Measurements from ENCODE around the gene TBX4.
"Not testable (repeated sequence)": the region's sequence is repeated elsewhere in the genome, so short reads cannot be mapped to it uniquely, and the experiment has no call there.

TBX4 gene

DNA sequence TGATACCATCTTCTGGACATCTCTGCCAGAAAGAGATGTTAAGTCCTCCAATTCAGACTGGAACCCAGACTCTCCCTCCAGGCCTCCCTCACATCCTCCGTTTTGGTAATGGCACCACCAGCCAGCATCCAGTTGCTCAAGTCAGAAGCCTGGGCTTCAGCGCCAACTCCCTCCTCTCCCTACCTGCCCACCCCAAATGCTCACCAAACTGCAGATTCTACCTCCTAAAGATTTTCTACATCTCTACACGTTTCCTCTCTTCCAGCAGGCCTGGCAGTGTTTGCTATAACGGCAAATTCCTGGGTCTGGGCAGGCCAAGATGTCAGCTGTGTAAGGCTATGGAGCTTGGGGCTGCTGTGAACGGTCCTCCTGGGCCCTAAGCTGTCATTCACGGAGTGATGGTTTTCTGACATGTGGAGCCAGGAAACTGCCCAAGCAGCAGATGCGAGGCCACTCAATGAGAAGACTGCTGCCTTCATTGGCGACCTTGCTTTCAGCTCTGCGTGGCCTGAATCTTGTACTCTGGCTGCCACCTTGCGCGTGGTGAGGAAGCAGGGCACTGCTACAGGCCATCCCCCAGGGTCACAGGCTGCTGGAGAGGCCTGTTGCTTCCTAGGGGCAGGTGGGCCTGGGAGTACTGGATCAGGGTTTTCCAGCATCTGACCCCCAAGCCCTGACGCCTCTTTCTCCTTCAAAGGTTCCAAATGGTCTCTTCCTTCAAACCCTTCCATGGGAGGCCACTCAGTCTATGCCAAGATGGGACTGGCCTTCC lies 37.7 kb downstream of the TBX4 start:
- DNase-seq = no peak
- in situ Hi-C loops (cut with HindIII; ENCODE audit: low pct_ligation_motif_present, low sequenced_read_pairs) = no loop called here
- Histone ChIP-seq H3K27ac (no peak overlapping the region), H3K27me3 (replicated peaks) (no peaks in the 10 kb centered on the region), H3K4me3 (ENCODE audit: low read depth, low read length) (no peak overlapping the region), H3K36me3 (replicated peaks) (no peaks in the 10 kb centered on the region)
- TF ChIP-seq, protein P1, sequence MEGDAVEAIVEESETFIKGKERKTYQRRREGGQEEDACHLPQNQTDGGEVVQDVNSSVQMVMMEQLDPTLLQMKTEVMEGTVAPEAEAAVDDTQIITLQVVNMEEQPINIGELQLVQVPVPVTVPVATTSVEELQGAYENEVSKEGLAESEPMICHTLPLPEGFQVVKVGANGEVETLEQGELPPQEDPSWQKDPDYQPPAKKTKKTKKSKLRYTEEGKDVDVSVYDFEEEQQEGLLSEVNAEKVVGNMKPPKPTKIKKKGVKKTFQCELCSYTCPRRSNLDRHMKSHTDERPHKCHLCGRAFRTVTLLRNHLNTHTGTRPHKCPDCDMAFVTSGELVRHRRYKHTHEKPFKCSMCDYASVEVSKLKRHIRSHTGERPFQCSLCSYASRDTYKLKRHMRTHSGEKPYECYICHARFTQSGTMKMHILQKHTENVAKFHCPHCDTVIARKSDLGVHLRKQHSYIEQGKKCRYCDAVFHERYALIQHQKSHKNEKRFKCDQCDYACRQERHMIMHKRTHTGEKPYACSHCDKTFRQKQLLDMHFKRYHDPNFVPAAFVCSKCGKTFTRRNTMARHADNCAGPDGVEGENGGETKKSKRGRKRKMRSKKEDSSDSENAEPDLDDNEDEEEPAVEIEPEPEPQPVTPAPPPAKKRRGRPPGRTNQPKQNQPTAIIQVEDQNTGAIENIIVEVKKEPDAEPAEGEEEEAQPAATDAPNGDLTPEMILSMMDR (IDR thresholded peaks at IDR 0.05; ENCODE audit: low read depth, low read length, missing control alignments) = no peak

DNA sequence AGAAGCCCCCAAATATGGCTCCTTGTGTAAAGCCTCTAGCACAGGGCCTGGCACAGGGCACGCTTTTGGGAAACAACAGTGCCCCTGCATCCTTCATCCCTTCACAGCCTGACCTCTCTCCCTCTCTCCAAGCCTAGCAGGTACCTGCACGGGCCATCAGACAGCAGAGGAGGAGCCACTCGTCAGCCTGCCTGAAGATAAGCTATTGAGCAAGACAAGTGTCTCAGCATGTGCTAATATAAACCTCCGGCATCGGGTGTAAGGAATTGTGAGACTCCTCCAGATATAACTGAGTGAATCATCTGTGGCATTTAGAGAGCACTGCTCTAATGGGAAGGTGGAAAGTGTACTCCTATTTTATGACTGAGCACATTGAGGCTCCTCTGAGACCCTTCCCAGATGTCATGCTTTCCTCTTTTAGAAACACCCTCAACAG lies 38.3 kb downstream of the TBX4 start:
- peak; percentile 79 for DNase-seq
- TF ChIP-seq, protein P1 (IDR thresholded peaks at IDR 0.05; ENCODE audit: low read depth, low read length, missing control alignments) = no peak
- no peak overlapping the region for H3K27ac ChIP-seq
- in situ Hi-C loops (cut with HindIII; ENCODE audit: low pct_ligation_motif_present, low sequenced_read_pairs) = no loop called here
- no peaks in the 10 kb centered on the region for H3K27me3 ChIP-seq (replicated peaks)
- H3K4me3 ChIP-seq (ENCODE audit: low read depth, low read length) = no peak overlapping the region
- H3K36me3 ChIP-seq (replicated peaks) = no peaks in the 10 kb centered on the region

DNA sequence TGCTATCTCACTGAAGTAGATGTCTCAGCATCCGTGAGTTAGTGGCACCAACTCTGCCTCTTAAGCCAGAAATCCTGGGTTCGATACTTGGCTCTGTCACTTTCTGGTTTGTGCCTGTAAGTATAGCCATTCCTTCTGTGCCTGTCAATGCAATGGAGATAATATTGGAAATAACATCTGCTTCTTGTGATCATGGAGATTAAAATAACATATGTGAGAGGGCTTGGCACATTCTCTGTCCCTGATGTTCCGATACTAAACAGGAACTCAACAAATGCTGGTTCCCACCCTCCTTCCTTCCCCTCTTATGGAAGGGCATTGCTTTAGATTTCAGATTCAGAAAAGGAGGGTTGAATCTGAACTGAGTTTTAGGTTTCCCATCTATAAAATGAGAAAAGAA lies 39.8 kb downstream of the TBX4 start:
- TF ChIP-seq, protein P1 (IDR thresholded peaks at IDR 0.05; ENCODE audit: low read depth, low read length, missing control alignments) = no peak
- no peak for DNase-seq
- H3K36me3 ChIP-seq (replicated peaks) = no peaks in the 10 kb centered on the region
- no peak overlapping the region for H3K27ac ChIP-seq
- in situ Hi-C loops (cut with HindIII; ENCODE audit: low pct_ligation_motif_present, low sequenced_read_pairs) = no loop called here
- no peak overlapping the region for H3K4me3 ChIP-seq (ENCODE audit: low read depth, low read length)
- no peaks in the 10 kb centered on the region for H3K27me3 ChIP-seq (replicated peaks)

DNA sequence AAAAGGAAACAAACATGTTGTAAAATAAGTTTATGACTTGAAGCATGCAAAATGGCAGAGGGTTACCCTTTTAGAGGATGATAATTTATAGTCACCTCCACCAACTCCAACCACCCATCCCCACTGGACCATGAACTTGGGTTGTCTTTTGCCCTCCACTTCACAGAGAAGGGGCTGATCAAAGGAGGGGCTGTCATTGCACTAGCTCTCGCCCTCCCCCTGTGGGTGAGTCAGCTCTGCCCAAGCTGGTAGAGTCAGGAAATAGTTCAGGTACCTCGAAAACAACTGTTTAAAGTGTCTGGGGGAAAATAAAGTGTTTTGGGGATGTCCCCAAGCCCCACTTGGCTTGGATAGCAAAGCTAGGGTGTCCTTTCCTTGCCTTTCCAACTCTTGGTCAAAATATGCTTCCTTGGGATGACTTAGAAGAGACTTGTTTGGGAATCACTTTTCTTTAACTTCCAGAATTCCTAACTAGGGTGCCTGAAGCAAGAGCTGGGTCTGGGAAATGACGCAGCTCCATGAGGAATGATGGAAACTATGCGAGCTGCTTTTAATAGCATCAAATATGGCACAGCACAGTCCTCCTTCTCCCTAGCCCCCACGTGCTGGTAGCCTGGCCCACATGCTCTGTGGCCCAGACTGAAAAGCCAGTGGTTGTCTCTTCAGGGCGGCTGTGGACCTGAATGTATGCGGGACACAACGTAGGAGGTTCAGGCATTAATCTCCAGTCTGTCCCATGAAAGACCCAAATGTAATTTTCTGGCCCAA lies 40.7 kb downstream of the TBX4 start:
- H3K36me3 ChIP-seq (replicated peaks) = no peaks in the 10 kb centered on the region
- TF ChIP-seq, protein P1 (IDR thresholded peaks at IDR 0.05; ENCODE audit: low read depth, low read length, missing control alignments) = peak; percentile 4
- no peak overlapping the region for H3K27ac ChIP-seq
- no peak overlapping the region for H3K4me3 ChIP-seq (ENCODE audit: low read depth, low read length)
- H3K27me3 ChIP-seq (replicated peaks) = no peaks in the 10 kb centered on the region
- no peak for DNase-seq
- in situ Hi-C loops (cut with HindIII; ENCODE audit: low pct_ligation_motif_present, low sequenced_read_pairs) = no loop called here

DNA sequence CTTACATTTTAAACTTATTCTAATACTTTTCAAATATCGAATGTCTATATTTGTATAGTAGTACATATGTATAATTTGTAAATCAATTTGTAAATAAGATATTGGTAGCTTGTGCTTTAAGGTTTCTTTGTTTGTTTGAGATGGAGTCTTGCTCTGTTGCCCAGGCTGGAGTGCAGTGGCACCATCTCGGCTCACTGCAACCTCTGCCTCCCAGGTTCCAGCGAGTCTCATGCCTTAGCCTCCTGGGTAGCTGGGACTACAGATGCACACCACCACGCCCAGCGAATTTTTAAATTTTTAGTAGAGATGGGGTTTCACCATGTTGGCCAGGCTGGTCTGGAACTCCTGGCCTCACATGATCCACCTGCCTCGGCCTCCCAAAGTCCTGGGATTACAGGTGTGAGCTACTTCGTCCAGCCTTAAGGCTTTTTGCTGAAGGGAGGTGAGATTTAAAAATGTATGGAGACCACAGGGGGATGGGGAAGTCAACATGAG lies 41.7 kb downstream of the TBX4 start:
- H3K27me3 ChIP-seq (replicated peaks); H3K36me3 ChIP-seq (replicated peaks); H3K27ac ChIP-seq; H3K4me3 ChIP-seq (ENCODE audit: low read depth, low read length); in situ Hi-C loops (cut with HindIII; ENCODE audit: low pct_ligation_motif_present, low sequenced_read_pairs); DNase-seq: not testable (repeated sequence)

Measured in brain microvascular endothelial cell (primary cell).